ENCODE data around the gene ZFAND6. TPM values are rescaled to one million over a fixed set of nuclear protein-coding genes. Genes with fewer than 3 reads are reported as not detected.

Gene ZFAND6
- total RNA-seq, 1 donor: 109 TPM

- H3K27me3 ChIP-seq (ENCODE audit: insufficient read depth, low read length): no peaks in the 10 kb centered on the region
- H3K9me3 ChIP-seq (ENCODE audit: low read depth, low read length): no peaks in the 10 kb centered on the region
- peak overlapping the region; percentile 90 for H3K4me3 ChIP-seq (ENCODE audit: insufficient read depth, low read length)
- H3K27ac ChIP-seq (ENCODE audit: low read depth, low read length): peak overlapping the region; percentile 25
- no peak for TF ChIP-seq CTCF (IDR thresholded peaks at IDR 0.05; ENCODE audit: extremely low read depth, low read depth, low read length)
- peak overlapping the region; percentile 93 for H2AFZ ChIP-seq (ENCODE audit: low read length)
- H3K4me1 ChIP-seq (ENCODE audit: insufficient read depth, low read length): peaks cover 17% of the 10 kb centered on the region
- H3K36me3 ChIP-seq (ENCODE audit: insufficient read depth, low read length): no peaks in the 10 kb centered on the region
- no peaks in the 10 kb centered on the region for H4K20me1 ChIP-seq (ENCODE audit: insufficient read depth, low read length)
- H3K4me2 ChIP-seq (ENCODE audit: insufficient read depth, low read length): peak overlapping the region; percentile 100
- DNase-seq (ENCODE audit: insufficient read length, low spot score, missing footprints): peak; percentile 97
- peaks cover 12% of the 10 kb centered on the region for H3K79me2 ChIP-seq (ENCODE audit: insufficient read depth, low read length)
Measured at GRCh38 chr15:80152180-80152895, 92.9 kb downstream of the ZFAND6 start.

GRCh38 chr15:80152896-80153876, 93.7 kb downstream of the ZFAND6 start, which contains the start of gene FAH:
Gene FAH, plus strand, starts transcription at chr15:80152999. Its CDS starts 56 bp downstream, at chr15:80153055.
- H2AFZ ChIP-seq (ENCODE audit: low read length): peak within 1 kb of the TSS; percentile 99
- peak within 1 kb of the TSS; percentile 74 for H3K27ac ChIP-seq (ENCODE audit: low read depth, low read length)
- no peak for TF ChIP-seq CTCF (IDR thresholded peaks at IDR 0.05; ENCODE audit: extremely low read depth, low read depth, low read length)
- H3K4me2 ChIP-seq (ENCODE audit: insufficient read depth, low read length): peak within 1 kb of the TSS; percentile 100
- no peaks in the 10 kb centered on the region for H3K27me3 ChIP-seq (ENCODE audit: insufficient read depth, low read length)
- peaks cover 12% of the 10 kb centered on the region for H3K79me2 ChIP-seq (ENCODE audit: insufficient read depth, low read length)
- H3K9me3 ChIP-seq (ENCODE audit: low read depth, low read length): no peaks in the 10 kb centered on the region
- H3K4me1 ChIP-seq (ENCODE audit: insufficient read depth, low read length): peaks cover 17% of the 10 kb centered on the region
- peak within 1 kb of the TSS; percentile 90 for H3K4me3 ChIP-seq (ENCODE audit: insufficient read depth, low read length)
- DNase-seq (ENCODE audit: insufficient read length, low spot score, missing footprints): peak; percentile 66
- H3K36me3 ChIP-seq (ENCODE audit: insufficient read depth, low read length): no peaks in the 10 kb centered on the region
- no peaks in the 10 kb centered on the region for H4K20me1 ChIP-seq (ENCODE audit: insufficient read depth, low read length)

- Histone ChIP-seq H3K79me2 (ENCODE audit: insufficient read depth, low read length) (peaks cover 12% of the 10 kb centered on the region), H3K4me3 (ENCODE audit: insufficient read depth, low read length) (peak overlapping the region; percentile 90), H3K4me1 (ENCODE audit: insufficient read depth, low read length) (peaks cover 17% of the 10 kb centered on the region), H3K27ac (ENCODE audit: low read depth, low read length) (peak overlapping the region; percentile 74), H2AFZ (ENCODE audit: low read length) (peak overlapping the region; percentile 99), H3K27me3 (ENCODE audit: insufficient read depth, low read length) (no peaks in the 10 kb centered on the region), H3K36me3 (ENCODE audit: insufficient read depth, low read length) (no peaks in the 10 kb centered on the region), H4K20me1 (ENCODE audit: insufficient read depth, low read length) (no peaks in the 10 kb centered on the region), H3K4me2 (ENCODE audit: insufficient read depth, low read length) (peak overlapping the region; percentile 100), H3K9me3 (ENCODE audit: low read depth, low read length) (no peaks in the 10 kb centered on the region)
- TF ChIP-seq CTCF (IDR thresholded peaks at IDR 0.05; ENCODE audit: extremely low read depth, low read depth, low read length): no peak
- peak; percentile 56 for DNase-seq (ENCODE audit: insufficient read length, low spot score, missing footprints)
Measured at GRCh38 chr15:80153900-80154299, 94.4 kb downstream of the ZFAND6 start.
